NCI-H2107 treated with DMSO at 0.1 percent for 48 hours (cell line): ENCODE data around the gene C6orf118.

Experiments used
- DNase-seq: peaks from one replicate; lab custom pipeline; 2025; ENCODE audit not compliant: unreplicated experiment; lab: John Stamatoyannopoulos, UW

C6orf118 gene

GRCh38 chr6:165308926-165309731 is at the start of gene C6orf118:
C6orf118 (minus strand) TSS chr6:165309605; CDS start chr6:165309586, 19 bp downstream.
- no peak for DNase-seq

- DNase-seq: no peak
Observed at GRCh38 chr6:165345700-165346099, 36.3 kb upstream of the C6orf118 start.

DNA sequence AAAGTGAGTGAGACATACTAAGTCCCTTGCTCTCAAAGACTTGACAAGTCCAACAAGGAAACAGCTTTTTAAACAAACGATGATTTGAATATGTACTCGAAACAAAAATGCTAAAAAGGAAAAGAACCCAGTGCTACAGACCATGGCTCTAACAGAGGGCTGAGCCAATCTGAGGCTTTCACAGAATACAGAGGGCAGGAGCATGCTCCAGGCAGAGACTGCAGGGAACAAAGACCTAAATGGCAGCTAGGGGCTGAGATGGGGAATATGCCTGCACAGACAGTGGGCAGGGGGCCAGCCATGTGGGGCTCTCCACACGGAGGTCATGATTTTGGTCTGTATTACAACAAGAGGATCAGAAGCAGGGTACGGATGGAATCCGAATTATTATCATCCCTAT is 31.1 kb upstream of the C6orf118 start:
- no peak for DNase-seq

GRCh38 chr6:165325609-165326008 is 16.2 kb upstream of the C6orf118 start:
- no peak for DNase-seq

DNA sequence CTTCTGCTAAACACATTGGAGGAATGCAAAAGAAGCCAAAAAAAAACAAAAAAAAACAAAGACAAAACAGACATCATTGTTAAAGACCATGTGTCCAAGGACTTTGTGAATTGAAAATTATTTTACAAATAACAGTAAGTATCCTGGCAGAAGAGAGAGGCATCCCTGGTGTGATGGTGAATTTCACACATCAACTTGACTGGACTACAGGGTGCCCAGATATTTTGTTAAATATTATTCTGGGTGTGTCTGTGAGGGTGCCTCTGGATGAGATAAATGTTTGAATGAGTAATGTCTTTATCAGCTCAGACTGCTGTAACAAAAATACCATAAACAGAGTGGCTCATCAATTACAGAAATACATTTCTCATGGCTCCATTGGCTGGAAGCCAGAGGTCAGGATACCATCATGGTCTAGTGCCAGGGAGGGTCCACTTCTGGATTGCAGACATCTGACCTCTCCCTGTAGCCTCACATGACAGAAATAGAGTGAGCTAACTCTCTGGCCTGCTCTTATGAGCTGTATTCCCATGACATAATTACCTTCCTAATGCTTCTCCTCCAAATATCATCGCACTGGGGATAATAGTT is 12.2 kb upstream of the C6orf118 start:
- DNase-seq: no peak

DNA sequence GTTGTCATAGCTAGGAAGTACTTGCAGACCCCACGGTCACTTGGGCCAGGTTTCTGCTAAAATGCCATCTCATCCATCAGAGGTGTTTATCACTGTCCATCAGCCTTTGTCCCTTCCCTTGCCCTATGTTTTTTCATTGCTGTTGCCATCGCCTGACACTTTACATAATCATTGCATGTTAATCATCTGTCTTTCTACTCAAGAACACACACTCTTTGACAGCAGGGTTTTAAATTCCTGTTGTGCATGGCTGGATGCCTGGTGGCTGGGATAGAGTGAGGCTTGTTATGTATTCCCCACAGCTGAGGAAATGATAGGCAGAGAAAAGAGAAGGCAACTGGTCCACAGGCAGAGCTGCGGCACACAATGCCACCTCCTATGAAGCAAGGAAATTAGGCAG is 11.7 kb upstream of the C6orf118 start:
- no peak for DNase-seq

DNA sequence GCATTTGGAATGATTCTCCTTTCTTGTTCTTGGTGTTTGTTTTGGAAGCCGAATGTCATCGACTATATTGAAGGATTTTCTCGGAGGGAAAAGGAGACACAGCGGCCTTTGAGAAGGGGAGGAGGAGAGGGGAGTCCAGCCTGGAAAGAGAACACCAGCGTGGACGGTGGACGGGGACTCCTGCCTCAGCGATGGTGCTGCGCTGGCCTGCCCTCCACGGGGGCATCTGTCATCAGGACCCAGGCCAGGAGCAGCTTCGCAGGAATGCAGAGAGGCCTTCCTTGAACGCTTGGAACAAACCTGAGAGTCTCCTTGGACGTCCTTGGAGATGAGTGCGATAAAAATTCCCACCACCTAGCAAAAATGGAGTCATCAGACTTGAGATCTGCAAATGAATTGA is 8.3 kb upstream of the C6orf118 start:
- no peak for DNase-seq

DNA sequence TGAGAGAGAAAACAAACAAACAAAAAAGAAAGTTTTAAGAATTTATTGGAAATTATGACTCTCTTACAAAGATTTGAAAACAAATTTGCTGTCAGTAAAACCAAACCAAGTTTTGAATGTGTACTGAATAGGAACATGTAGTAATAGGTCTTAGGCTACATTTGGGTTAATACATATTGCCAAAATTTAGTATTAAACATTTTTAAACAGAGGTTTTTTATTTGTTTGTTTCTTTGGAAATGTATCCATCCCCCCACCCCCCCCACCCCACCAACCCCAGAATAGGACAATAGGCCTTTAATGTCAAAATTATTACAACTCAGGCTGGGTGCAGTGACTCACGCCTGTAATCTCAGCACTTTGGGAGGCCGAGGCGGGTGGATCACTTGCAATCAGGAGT is 2.5 kb downstream of the C6orf118 start:
- no peak for DNase-seq

DNA sequence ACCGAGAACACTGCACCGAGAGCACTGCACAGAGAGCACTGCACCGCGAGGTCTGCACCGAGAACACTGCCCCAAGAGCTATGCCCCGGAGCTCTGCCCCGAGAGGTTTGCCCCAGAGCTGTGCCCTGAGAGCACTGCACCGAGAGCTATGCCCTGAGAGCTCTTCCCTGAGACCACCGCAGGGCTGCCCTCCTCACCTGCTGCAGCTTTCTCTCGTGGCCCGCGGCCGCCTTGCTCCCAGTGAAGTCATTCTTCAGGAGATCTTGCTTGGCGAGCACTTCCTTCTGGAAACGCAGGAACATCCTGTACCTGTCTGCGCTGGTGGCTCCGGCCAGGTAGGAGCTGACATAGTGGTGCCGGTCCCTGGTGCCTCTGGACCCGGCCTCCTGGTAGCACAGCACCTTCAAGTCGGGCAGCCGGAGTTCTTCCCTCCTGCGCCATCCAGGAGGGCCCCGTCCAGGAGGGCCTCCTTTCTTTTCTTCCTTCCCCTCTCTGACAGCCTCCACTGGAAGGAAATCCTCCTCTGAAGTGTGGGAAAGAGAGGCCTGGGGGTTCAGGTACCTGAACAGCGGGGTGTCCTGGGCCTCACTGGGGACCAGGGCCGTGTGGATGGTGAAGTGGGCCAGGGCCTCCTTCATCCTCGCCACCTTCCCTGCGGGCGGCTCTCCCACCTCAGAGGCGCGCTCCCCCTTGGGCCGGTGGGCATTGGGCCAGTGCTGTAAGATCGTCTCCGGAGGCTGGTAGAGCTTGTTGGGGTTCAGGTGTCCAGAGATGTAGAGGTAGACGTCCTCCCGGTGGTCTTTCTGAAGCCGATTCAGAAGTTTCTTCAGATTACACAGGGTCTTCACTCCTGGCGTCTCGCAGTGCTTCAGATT is 7.8 kb downstream of the C6orf118 start:
- no peak for DNase-seq

DNA sequence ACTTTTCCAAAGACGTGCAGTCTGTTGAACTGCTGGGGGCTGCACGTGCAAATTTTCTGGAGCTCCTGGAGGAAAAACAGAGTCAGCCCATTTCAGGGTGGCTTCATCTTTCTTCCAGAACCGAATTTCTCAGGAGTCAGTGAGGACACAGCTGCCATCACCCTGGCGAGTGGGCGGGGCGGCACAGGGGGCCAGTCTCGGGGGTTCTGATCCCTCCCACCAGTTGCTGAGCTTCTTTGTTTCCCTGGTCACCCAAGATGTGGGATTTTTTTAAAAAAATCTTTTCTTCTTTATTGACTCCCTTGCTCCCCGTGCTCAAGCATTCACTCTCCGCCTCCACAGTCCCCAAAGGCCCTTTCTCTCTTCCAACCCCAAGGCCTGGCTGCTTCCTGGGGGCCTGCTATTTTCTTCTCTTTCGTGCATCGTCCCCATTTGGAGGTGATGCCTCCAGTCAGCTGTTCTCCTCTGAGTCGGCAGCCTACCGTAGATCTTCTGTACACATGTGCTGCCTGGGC is 8.9 kb downstream of the C6orf118 start:
- DNase-seq: no peak

DNA sequence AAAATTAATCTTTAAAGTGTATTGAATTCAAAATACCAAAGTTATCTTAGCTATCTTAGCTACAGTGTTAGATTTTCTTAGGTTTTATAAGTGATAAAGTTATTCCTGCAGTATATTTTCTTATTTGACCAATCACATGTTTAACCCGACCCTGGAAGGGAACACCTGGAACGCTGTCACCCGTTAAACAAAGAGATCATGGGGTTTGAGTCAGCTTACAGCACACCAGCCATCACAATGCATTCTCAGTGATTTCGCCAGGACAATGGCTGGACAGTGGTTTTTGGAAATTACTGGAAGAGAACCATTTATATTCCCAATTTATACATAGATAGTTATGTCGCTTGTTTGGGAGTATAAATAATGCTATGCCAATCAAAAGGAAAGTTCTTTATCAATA is 10.5 kb downstream of the C6orf118 start:
- DNase-seq: no peak

DNA sequence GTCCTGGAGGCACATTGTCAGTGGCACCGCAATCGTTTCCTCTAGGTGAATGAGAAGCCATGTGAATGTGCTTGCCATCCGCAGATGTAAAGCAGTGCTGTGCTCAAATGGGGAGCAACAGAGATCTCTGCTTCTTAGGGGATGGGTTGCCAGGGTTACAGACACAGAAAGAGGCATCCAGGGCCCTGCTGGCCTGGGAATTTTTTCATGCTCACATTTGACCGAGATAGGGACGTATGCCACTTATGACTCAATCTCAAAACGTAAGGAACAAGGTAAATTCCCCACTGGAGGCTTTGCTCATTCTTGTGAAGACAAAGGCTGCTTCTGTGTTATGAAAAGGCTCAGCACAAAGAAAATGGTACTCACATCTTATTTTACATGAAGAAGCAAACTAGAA is 11.0 kb downstream of the C6orf118 start:
- DNase-seq: no peak

GRCh38 chr6:165292657-165293056 is 16.7 kb downstream of the C6orf118 start:
- no peak for DNase-seq

- no peak for DNase-seq
Observed at GRCh38 chr6:165274611-165275010, 34.8 kb downstream of the C6orf118 start.

- DNase-seq: no peak
Observed at GRCh38 chr6:165272585-165272984, 36.8 kb downstream of the C6orf118 start.

DNA sequence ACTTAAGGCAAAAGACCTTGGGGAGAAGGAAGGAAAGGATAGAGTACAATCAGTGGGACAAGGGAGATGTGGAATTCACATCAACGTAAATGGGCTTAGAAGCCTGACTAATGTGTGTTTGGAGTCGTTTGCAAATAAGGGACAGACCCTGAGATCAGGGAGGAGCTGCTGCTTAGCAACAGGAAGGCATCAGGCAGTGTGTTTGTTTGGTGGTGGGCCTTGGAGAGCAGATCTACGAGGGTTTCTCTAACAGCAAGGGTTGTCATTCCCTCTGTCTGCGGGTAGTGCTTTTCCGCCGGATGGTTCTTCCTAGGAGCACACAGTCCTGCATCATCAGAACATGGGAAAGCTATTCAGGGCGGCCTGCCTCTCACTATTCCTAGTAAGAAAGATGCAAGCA is 40.4 kb downstream of the C6orf118 start:
- no peak for DNase-seq

DNA sequence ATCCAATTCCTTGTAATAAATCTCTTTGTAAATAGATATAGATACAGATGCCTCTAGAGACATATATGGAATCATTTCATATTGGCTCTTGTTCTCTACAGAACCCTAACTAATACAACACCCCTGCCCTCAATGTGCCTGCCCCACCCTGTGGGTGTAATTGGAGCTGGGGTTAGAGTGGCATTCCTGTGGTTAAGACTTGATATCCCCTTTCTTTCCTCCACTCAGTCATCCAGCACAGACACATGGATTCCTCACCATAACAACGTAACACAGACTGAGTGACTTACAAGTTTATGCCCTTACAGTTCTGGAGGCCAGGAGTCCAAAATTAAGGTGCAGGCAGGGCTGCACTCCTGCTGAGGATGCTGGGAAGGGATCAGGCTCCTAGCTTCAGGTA is 42.8 kb downstream of the C6orf118 start:
- no peak for DNase-seq

DNA sequence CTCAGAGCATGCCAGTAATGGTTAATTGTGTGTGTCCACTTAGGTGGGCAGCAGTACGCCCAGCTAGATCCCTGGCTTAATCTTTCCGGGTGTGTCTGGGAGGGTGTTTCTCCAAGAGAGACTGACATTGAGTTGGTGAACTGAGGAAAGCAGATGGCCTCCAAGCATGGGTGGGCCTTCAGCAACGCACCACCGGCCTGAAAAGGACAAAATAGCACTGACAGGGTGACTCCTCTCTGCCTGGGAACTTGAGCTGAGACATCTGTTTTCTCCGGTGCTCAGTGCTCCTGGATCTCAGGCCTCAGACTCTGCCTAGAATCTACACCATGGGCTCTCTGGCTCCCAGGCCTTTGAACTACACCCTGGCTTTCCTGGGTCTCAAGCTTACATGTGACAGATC is 43.2 kb downstream of the C6orf118 start:
- no peak for DNase-seq

- DNase-seq: no peak
Observed at GRCh38 chr6:165260462-165260861, 48.9 kb downstream of the C6orf118 start.

DNA sequence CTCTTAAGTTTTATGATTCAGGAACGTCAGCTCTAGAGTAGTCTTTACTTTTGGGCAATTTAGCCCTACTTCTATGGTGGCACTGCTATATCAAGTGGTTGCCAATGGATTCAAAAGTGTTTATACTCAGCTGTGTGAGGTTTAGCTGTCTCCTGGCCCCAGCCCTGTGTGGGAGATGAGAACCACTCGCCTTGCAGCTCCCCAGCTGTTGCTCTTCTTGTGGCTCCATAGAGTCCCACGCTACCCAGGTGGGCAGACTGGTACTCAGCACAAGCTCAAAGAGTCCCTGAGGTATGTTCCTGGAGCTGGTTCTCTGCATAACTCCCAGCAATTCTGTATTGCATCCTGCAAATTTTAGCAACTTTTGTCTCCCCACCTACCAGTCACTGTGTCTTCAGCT is 59.6 kb downstream of the C6orf118 start:
- DNase-seq: no peak

GRCh38 chr6:165245701-165246100 is 63.7 kb downstream of the C6orf118 start:
- DNase-seq: no peak

GRCh38 chr6:165245287-165245686 is 64.1 kb downstream of the C6orf118 start:
- DNase-seq: no peak
